ENCODE measurements around the gene RCC2.

GRCh38 chr1:17437260-17437579 lies 2.3 kb downstream of the RCC2 start:
- TF ChIP-seq ZFX (IDR thresholded peaks at IDR 0.05): no peak
- TF ChIP-seq, protein P1, sequence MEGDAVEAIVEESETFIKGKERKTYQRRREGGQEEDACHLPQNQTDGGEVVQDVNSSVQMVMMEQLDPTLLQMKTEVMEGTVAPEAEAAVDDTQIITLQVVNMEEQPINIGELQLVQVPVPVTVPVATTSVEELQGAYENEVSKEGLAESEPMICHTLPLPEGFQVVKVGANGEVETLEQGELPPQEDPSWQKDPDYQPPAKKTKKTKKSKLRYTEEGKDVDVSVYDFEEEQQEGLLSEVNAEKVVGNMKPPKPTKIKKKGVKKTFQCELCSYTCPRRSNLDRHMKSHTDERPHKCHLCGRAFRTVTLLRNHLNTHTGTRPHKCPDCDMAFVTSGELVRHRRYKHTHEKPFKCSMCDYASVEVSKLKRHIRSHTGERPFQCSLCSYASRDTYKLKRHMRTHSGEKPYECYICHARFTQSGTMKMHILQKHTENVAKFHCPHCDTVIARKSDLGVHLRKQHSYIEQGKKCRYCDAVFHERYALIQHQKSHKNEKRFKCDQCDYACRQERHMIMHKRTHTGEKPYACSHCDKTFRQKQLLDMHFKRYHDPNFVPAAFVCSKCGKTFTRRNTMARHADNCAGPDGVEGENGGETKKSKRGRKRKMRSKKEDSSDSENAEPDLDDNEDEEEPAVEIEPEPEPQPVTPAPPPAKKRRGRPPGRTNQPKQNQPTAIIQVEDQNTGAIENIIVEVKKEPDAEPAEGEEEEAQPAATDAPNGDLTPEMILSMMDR (conservative IDR thresholded peaks at IDR 0.05): no peak

All from C4-2B (cell line).